KBM-7 (cell line): ENCODE data around the gene KLHDC3.
"Not testable (repeated sequence)": the region's sequence is repeated elsewhere in the genome, so short reads cannot be mapped to it uniquely, and the experiment has no call there.

Experiments
- DNase-seq: peaks from one replicate; pipeline ENCODE4 v3.0.0-alpha.2; 2015
- in situ Hi-C: fragments of 300-500 bp; cut with MboI; formaldehyde crosslinking; loops from 2 replicates; pipeline ENCODE4 v1.14.3; 2020; ENCODE audit warnings: low sequenced_read_pairs, low pct_unique_long_range_greater_than_20kb, mixed read lengths

Gene KLHDC3

GRCh38 chr6:43020052-43020705, 6.1 kb downstream of the KLHDC3 start:
- DNase-seq: no peak
- in situ Hi-C loops: no loop called here

- in situ Hi-C loops: no loop called here
Measured at GRCh38 chr6:43020847-43021246, 6.8 kb downstream of the KLHDC3 start.

GRCh38 chr6:43021270-43022047, 7.4 kb downstream of the KLHDC3 start, which contains the start of gene RRP36:
RRP36 (plus strand) TSS chr6:43021623; CDS start chr6:43021655, 32 bp downstream.
- peak; percentile 70 for DNase-seq
- in situ Hi-C loops: no loop called here

More at GRCh38 chr6:43020847-43021246, 6.8 kb downstream of the KLHDC3 start:
- DNase-seq: no peak

GRCh38 chr6:43024436-43024835, 10.4 kb downstream of the KLHDC3 start:
- no peak for DNase-seq
- in situ Hi-C loops: no loop called here

GRCh38 chr6:43026365-43026764, 12.3 kb downstream of the KLHDC3 start:
- in situ Hi-C loops: no loop called here
- DNase-seq: no peak

GRCh38 chr6:43029120-43029519, 15.1 kb downstream of the KLHDC3 start:
- in situ Hi-C loops: no loop called here
- no peak for DNase-seq

- DNase-seq: no peak
- in situ Hi-C loops: no loop called here
Measured at GRCh38 chr6:43032326-43032725, 18.3 kb downstream of the KLHDC3 start.

- in situ Hi-C loops: no loop called here
- no peak for DNase-seq
Measured at GRCh38 chr6:43033496-43034189, 19.6 kb downstream of the KLHDC3 start.

GRCh38 chr6:43034190-43034525, 20.1 kb downstream of the KLHDC3 start:
- no peak for DNase-seq
- in situ Hi-C loops: no loop called here

- in situ Hi-C loops: no loop called here
- no peak for DNase-seq
Measured at GRCh38 chr6:43035495-43036194, 21.6 kb downstream of the KLHDC3 start.

- in situ Hi-C loops: no loop called here
- no peak for DNase-seq
Measured at GRCh38 chr6:43036712-43037111, 22.7 kb downstream of the KLHDC3 start.

GRCh38 chr6:43037197-43037596, 23.1 kb downstream of the KLHDC3 start:
- in situ Hi-C loops: no loop called here
- DNase-seq: no peak

- in situ Hi-C loops: no loop called here
Measured at GRCh38 chr6:43037706-43038105, 23.7 kb downstream of the KLHDC3 start.

GRCh38 chr6:43038727-43039126, 24.7 kb downstream of the KLHDC3 start:
- in situ Hi-C loops: no loop called here
- no peak for DNase-seq

More at GRCh38 chr6:43037706-43038105, 23.7 kb downstream of the KLHDC3 start:
- no peak for DNase-seq

GRCh38 chr6:43040542-43041257, 26.7 kb downstream of the KLHDC3 start:
- no peak for DNase-seq
- in situ Hi-C loops: no loop called here

GRCh38 chr6:43041475-43041874, 27.4 kb downstream of the KLHDC3 start:
- DNase-seq, in situ Hi-C loops: not testable (repeated sequence)

GRCh38 chr6:43043310-43043709, 29.3 kb downstream of the KLHDC3 start:
- in situ Hi-C loops: no loop called here
- DNase-seq: no peak

- in situ Hi-C loops: no loop called here
- no peak for DNase-seq
Measured at GRCh38 chr6:43045371-43045930, 31.4 kb downstream of the KLHDC3 start.

GRCh38 chr6:43047998-43048397, 33.9 kb downstream of the KLHDC3 start:
- in situ Hi-C loops: no loop called here
- DNase-seq: no peak
